Testis (tissue), 2 donors: Measurements from ENCODE around the gene SRRM1.

Source experiments
- POLR2A ChIP-seq: fragments of 450-650 bp; IDR thresholded peaks from one replicate; pipeline ENCODE4 v1.6.1; 2017; ENCODE audit warnings: antibody characterized with exemption, mild to moderate bottlenecking, moderate library complexity
- TF ChIP-seq, protein P1 (sequence below), 3 experiments: fragments of 450-650 bp in 2 of 3; fragments of 200-600 bp in 1 of 3; sonication (generic) in 1 of 3; IDR thresholded peaks; one replicate each; pipeline ENCODE4 v1.5.1; 2016 to 2019; ENCODE audit warnings: antibody characterized with exemption in 3 of 3, mild to moderate bottlenecking in 2 of 3, moderate library complexity in 1 of 3

- TF ChIP-seq POLR2A, result no peak
- TF ChIP-seq, protein P1, sequence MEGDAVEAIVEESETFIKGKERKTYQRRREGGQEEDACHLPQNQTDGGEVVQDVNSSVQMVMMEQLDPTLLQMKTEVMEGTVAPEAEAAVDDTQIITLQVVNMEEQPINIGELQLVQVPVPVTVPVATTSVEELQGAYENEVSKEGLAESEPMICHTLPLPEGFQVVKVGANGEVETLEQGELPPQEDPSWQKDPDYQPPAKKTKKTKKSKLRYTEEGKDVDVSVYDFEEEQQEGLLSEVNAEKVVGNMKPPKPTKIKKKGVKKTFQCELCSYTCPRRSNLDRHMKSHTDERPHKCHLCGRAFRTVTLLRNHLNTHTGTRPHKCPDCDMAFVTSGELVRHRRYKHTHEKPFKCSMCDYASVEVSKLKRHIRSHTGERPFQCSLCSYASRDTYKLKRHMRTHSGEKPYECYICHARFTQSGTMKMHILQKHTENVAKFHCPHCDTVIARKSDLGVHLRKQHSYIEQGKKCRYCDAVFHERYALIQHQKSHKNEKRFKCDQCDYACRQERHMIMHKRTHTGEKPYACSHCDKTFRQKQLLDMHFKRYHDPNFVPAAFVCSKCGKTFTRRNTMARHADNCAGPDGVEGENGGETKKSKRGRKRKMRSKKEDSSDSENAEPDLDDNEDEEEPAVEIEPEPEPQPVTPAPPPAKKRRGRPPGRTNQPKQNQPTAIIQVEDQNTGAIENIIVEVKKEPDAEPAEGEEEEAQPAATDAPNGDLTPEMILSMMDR (IDR thresholded peaks at IDR 0.05), result no peak
Observed at GRCh38 chr1:24619376-24619775, 23.7 kb upstream of the SRRM1 start.
